HG03521 (cell line): ENCODE measurements around the gene KRTAP17-1.

Experiments used
- ATAC-seq: cut with Tn5 transposase; IDR thresholded peaks from one replicate; pipeline ENCODE4 v1.9.1; 2021; ENCODE audit warnings: mild to moderate bottlenecking, moderate library complexity; ENCODE audit not compliant: unreplicated experiment

KRTAP17-1 gene

DNA sequence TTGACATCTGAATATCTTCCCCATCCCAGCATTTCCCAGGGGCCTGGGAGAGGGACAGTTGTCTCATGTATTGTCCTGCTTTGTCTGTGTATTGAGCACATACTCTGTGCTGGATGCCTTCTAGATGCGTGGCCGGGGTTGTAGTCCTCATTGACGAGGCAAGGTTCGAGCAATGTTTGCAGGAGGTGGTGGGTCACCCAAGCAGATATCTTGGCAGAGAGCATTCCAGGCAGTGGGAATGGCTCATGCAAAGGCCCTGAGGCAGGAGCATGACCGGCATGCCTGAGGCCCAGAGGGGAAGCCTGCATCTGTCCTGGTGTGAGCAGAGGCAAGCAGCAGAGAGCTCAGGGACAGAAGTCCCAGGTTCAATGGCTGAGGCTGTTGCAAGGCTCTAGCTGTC lies 17.6 kb upstream of the KRTAP17-1 start:
- ATAC-seq: no peak

- ATAC-seq: no peak
Observed at GRCh38 chr17:41332239-41332638, 16.7 kb upstream of the KRTAP17-1 start.

- ATAC-seq: no peak
Observed at GRCh38 chr17:41331606-41332005, 16.1 kb upstream of the KRTAP17-1 start.

DNA sequence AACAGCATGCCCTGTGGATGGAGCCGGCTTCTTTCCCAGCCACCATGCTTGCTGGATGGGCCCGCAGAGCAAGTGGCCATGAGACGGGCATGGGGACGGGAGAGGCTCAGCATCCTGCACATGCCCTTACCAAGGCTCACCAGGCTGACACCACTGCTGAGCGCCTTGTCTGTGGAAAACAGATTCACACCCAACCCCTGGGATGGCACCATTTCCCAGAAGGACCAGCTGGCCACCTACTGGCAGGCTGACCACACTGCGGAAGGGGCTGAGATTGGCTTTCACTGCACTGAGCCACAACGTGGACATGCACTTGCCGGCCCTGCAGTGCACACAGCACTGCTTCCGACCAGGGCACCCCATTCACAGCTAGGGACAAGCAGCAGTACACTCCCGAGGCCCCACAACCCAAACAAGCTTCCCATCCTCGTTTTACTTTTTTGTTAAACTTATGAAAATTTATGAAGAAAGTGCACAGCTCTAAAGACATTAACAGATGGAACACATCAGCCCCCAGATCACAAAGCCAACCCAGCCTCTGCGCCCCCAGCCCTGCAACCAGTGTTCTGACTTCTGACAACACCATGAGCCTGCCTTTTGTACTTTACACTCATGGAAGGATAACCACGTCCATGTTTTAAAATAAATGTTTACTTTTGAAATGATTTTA lies 13.9 kb upstream of the KRTAP17-1 start:
- no peak for ATAC-seq

- ATAC-seq: no peak
Observed at GRCh38 chr17:41328207-41328606, 12.7 kb upstream of the KRTAP17-1 start.

- ATAC-seq: no peak
Observed at GRCh38 chr17:41327411-41328120, 12.1 kb upstream of the KRTAP17-1 start.

- ATAC-seq: no peak
Observed at GRCh38 chr17:41326173-41327145, 10.9 kb upstream of the KRTAP17-1 start.

- no peak for ATAC-seq
Observed at GRCh38 chr17:41325611-41326010, 10.1 kb upstream of the KRTAP17-1 start.

DNA sequence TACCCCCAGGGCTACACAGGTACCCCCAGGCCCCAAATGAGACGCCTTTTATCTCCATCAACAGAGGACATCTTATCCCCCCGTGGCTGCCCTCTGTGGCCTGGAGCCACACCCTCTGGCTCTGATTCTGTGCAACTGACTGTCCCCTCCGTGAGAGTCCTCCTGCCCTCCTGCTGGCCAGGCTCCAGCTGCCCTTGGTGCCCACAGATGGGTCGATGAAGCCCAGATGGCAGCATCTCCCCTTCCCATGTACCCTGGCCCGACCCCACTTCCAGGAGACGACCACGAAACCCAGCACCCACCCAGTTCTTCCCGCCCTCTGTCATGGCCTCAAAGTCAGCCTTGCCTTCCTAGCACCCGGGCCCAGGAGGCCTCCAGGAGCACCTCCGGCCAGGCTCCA lies 9.6 kb upstream of the KRTAP17-1 start:
- ATAC-seq: no peak

DNA sequence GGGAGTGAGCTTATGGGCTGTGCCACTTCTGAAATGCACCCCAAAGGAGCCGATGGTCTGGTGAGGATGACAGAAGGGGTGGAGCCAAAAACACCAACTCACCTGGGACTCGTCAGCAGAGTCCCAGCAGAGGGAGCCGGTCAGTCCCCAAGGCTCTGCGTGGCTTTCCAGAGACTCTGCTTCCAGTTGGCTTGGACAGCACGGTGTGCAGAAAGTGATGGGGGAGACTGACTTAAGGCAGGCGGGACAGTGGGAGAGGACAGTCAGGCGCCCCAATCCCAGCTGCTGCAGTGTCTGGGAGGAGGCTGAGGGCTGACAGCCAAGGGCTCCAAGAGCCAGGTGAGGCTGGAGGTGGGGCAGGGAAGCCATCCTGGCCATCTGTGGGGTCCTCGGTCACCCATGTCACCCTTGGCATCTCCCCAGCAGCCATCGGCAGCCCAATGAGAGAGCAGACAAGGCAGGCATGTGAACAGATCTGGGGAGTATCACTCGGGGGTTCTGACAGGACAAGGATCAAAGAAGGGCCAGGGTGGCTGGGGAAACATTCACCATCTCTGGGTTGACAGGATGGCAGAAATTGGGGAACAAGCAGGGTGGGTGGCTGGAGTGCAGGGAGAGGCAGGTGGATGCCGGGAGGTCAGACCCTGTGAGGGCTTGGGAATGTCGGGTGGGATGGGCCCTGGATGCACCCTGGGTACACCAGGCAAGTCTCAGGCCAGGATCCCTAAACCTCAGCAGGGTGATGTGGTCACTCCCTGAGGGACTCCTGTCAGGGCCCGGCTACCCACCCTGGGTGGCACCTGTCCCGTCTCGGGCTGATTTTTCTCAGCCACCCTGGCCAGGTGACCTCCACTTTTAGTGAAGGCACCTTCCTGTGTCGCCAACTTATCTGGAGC lies 8.9 kb upstream of the KRTAP17-1 start:
- no peak for ATAC-seq

DNA sequence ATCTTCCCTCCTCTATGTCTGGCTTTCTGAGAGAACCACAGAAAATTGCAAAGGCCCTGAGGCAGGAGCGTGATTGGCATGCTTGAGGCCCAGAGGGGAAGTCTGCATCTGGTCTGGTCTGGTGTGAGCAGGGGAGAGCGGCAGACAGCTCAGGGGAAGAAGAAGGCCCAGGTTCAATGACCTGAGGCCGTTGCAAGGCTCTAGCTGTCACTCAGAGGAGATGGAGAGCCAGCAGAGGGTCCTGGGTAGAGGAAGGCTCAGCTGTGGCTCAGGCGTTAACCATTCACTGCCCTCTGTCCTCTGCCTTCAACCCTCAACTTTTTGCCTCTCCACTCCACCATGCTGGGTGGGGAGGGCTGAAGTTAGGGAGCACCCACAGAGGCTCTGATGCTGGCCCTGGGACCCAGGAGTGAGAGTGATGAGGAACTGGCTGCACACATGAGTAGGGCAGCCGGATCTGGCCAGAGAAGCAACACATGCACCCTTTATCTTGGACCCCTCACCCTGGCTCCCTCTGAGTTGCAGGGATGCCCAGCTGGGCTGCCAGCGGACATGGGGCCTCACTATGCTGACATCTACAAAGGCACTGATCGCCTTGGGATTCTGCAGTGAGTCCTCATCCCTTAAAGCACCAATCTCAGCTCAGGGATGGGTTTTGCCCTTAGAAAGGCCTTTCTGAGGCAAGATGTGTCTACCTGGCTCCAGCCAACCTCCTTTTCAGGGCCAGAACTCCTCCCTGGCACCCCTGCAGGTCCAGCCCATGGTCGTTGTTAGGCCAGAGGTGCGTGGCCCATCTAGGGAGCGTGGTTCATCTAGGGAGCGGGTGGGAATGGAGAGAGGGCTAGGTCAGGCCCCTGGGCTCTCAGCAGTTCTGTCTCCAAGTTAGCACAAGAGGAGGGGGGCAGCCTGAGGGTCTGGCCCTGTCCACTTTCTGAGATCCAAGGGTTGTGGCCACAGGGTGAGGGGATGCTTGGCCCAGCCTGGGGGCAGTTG lies 7.7 kb upstream of the KRTAP17-1 start:
- no peak for ATAC-seq

DNA sequence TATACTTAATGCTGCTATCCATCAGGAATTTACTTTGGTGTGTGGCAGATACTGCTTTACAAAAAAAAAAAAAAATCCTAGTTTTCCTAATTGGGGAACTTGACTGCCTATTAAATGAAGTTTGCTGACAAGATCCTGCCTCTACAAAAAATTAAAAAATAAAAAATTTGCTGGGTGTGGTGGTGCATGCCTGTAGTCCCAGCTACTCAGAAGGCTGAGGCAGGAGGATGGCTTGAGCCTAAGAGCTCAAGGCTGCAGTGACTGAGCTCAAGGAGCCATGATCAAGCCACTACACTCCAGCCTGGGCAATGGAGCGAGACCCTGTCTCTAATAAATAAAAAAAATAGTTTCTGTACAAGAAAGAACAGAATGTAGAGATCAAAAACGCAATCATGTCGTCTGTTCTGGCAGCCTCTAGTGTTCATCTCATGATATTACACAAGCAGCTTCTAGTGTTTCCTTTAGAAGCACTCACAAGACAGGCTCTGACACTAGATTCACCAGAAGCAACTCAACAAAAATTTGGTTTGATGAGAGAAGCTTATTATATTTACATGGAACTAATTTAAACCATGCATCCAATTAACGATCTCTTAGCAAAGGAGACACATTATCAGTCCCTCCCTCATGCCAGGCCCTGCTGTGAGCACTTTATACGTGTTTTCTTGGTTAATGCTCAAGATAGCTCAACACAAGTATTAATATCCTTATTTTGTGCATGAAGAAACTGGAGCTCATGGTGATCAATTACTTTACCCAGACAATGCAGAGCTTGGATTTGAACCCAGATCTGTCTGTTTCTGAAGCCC lies 6.8 kb upstream of the KRTAP17-1 start:
- ATAC-seq: no peak

DNA sequence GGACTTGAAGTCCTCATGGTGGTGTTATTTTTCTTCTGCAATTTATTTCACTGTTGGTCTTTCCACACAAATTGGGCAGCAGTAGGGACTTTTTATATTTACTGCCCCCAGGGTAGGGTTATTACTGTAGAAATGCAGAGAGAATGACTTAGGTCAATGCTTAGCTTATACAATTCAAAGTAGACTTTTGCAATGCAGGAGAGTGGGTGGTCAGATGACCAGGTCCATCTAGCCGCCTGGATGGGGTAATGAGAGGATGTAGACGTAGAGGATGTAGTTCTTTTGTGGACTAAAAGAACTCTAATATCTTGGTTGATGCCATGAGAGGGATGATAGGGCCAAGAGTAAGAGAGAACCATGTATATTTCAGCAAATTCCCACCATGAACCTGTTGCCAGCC lies 2.7 kb upstream of the KRTAP17-1 start:
- no peak for ATAC-seq

DNA sequence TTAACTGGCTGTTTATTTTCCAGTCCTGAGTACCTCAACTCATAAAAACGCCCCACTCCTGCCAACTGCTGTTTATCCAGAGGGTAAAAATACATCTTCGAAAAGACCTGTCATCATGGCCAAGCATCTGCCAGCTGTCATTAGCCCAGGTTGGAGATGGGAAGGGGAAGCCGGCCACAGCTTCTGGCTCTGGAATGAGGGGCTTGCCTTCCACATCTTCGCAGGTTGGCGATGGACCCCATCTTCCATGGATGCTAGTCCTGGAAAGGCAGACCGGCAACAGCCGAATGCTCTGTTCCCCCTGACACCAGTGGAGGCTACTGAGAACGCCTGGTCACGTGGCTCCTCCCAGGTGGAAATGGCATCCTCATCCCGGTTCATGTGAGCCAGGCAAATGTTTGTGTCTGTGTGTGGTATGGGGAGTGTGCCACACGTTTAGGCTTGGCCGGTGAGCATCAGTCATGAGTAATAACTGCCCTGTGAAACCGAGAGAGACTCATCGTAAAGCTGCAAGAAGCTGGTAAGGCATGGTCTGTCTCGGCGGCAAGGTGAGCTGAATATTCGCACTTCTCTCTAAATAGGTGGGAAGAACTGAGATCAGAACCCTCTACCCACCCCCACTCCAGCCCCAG lies 420 bp upstream of the KRTAP17-1 start:
- ATAC-seq: no peak

- ATAC-seq: no peak
Observed at GRCh38 chr17:41311111-41311510, 4.4 kb downstream of the KRTAP17-1 start.

- ATAC-seq: no peak
Observed at GRCh38 chr17:41308918-41309359, 6.6 kb downstream of the KRTAP17-1 start, which contains the start of gene KRTAP16-1. Gene KRTAP16-1, minus strand, starts transcription at chr17:41309309. Its CDS starts 56 bp downstream, at chr17:41309253.

GRCh38 chr17:41308251-41308917 lies 7.1 kb downstream of the KRTAP17-1 start:
- no peak for ATAC-seq
